Skeletal muscle satellite cell (primary cell): ENCODE measurements around the gene NUDT1. TPM values are rescaled to one million over a fixed set of nuclear protein-coding genes. Genes with fewer than 3 reads are reported as not detected.
A peak's percentile ranks its signal among the peaks of the same experiment; 100 is the strongest.

Experiments used
- H3K27me3 ChIP-seq: 2 replicates; pipeline ENCODE4 v1.7.0; 2013; ENCODE audit warnings: low read length; ENCODE audit not compliant: control insufficient read depth, insufficient read depth
- H3K36me3 ChIP-seq: 2 replicates; pipeline ENCODE4 v1.7.0; 2013; ENCODE audit warnings: mild to moderate bottlenecking, control low read depth, low read length; ENCODE audit not compliant: insufficient read depth
- H3K4me1 ChIP-seq: 2 replicates; pipeline ENCODE4 v1.7.0; 2013; ENCODE audit warnings: low read length; ENCODE audit not compliant: control insufficient read depth, insufficient read depth
- H3K4me2 ChIP-seq: 2 replicates; pipeline ENCODE4 v1.7.0; 2013; ENCODE audit warnings: mild to moderate bottlenecking, low read length
- H3K4me3 ChIP-seq: 2 replicates; pipeline ENCODE4 v1.7.0; 2013; ENCODE audit warnings: low read length
- H3K9ac ChIP-seq: 2 replicates; pipeline ENCODE4 v1.7.0; 2013; ENCODE audit warnings: mild to moderate bottlenecking, low read depth, low read length, moderate library complexity
- H3K9me3 ChIP-seq: replicated peaks from 2 replicates; pipeline ENCODE4 v1.7.0; 2013; ENCODE audit warnings: mild to moderate bottlenecking, control low read depth, low read length
- total RNA-seq: library from RNA; depleted of rRNA; stranded (reverse); fragments of >200 nt; gene quantifications from 2 replicates; pipeline ENCODE4 v1.2.3, GENCODE V29; 2012; rRNA removed

The NUDT1 gene
- 19.0 and 28.6 TPM in 2 replicates for total RNA-seq

- H3K4me2 ChIP-seq, result peak within 1 kb of the TSS; percentile 99
- no peaks in the 10 kb centered on the region for H3K9me3 ChIP-seq
- H3K4me3 ChIP-seq, result peak within 1 kb of the TSS; percentile 99
- peak within 1 kb of the TSS; percentile 93 for H3K9ac ChIP-seq
- no peaks in the 10 kb centered on the region for H3K27me3 ChIP-seq
- peaks cover 16% of the 10 kb centered on the region for H3K4me1 ChIP-seq
- H3K36me3 ChIP-seq, result peaks cover 21% of the 10 kb centered on the region
These were observed at the start of gene NUDT1, which contains the start of gene MRM2 for GRCh38 chr7:2241580-2242540. Gene NUDT1 (plus strand): TSS chr7:2242226. CDS start chr7:2244575, 2,349 bp downstream. Gene MRM2 (minus strand): TSS chr7:2242205. CDS start chr7:2242169, 36 bp downstream.

GRCh38 chr7:2192831-2193534 lies 49.0 kb upstream of the NUDT1 start:
- H3K4me1 ChIP-seq, result no peaks in the 10 kb centered on the region
- H3K4me2 ChIP-seq, result no peak overlapping the region
- H3K36me3 ChIP-seq, result peaks cover 12% of the 10 kb centered on the region
- no peaks in the 10 kb centered on the region for H3K9me3 ChIP-seq
- H3K4me3 ChIP-seq, result no peak overlapping the region
- H3K9ac ChIP-seq, result no peak overlapping the region
- H3K27me3 ChIP-seq, result no peaks in the 10 kb centered on the region

- Histone ChIP-seq H3K4me2 (no peak overlapping the region), H3K27me3 (no peaks in the 10 kb centered on the region), H3K4me1 (no peaks in the 10 kb centered on the region), H3K9ac (no peak overlapping the region), H3K4me3 (no peak overlapping the region), H3K36me3 (peaks cover 12% of the 10 kb centered on the region), H3K9me3 (no peaks in the 10 kb centered on the region)
These were observed 48.3 kb upstream of the NUDT1 start for GRCh38 chr7:2193575-2194305.

- Histone ChIP-seq H3K9me3 (no peaks in the 10 kb centered on the region), H3K4me3 (no peak overlapping the region), H3K27me3 (no peaks in the 10 kb centered on the region), H3K4me1 (no peaks in the 10 kb centered on the region), H3K4me2 (no peak overlapping the region), H3K36me3 (peaks cover 15% of the 10 kb centered on the region), H3K9ac (no peak overlapping the region)
These were observed 46.4 kb upstream of the NUDT1 start for GRCh38 chr7:2195400-2196246.

- H3K9me3 ChIP-seq, result no peaks in the 10 kb centered on the region
- no peak overlapping the region for H3K4me2 ChIP-seq
- H3K4me3 ChIP-seq, result no peak overlapping the region
- H3K4me1 ChIP-seq, result no peaks in the 10 kb centered on the region
- peaks cover 15% of the 10 kb centered on the region for H3K36me3 ChIP-seq
- H3K9ac ChIP-seq, result no peak overlapping the region
- no peaks in the 10 kb centered on the region for H3K27me3 ChIP-seq
These were observed 45.3 kb upstream of the NUDT1 start for GRCh38 chr7:2196381-2197378.

- Histone ChIP-seq H3K9me3 (no peaks in the 10 kb centered on the region), H3K36me3 (peaks cover 15% of the 10 kb centered on the region), H3K27me3 (no peaks in the 10 kb centered on the region), H3K9ac (no peak overlapping the region), H3K4me3 (no peak overlapping the region), H3K4me1 (no peaks in the 10 kb centered on the region), H3K4me2 (no peak overlapping the region)
These were observed 44.4 kb upstream of the NUDT1 start for GRCh38 chr7:2197436-2198155.

GRCh38 chr7:2198206-2198605 lies 43.8 kb upstream of the NUDT1 start:
- Histone ChIP-seq H3K4me1 (no peaks in the 10 kb centered on the region), H3K9me3 (no peaks in the 10 kb centered on the region), H3K4me2 (no peak overlapping the region), H3K27me3 (no peaks in the 10 kb centered on the region), H3K9ac (no peak overlapping the region), H3K4me3 (no peak overlapping the region), H3K36me3 (peaks cover 15% of the 10 kb centered on the region)

- Histone ChIP-seq H3K9ac (no peak overlapping the region), H3K36me3 (peaks cover 15% of the 10 kb centered on the region), H3K9me3 (no peaks in the 10 kb centered on the region), H3K4me2 (no peak overlapping the region), H3K27me3 (no peaks in the 10 kb centered on the region), H3K4me1 (no peaks in the 10 kb centered on the region), H3K4me3 (no peak overlapping the region)
These were observed 43.3 kb upstream of the NUDT1 start for GRCh38 chr7:2198760-2199159.

GRCh38 chr7:2199528-2199927 lies 42.5 kb upstream of the NUDT1 start:
- H3K4me1 ChIP-seq, result no peaks in the 10 kb centered on the region
- H3K9ac ChIP-seq, result no peak overlapping the region
- no peak overlapping the region for H3K4me2 ChIP-seq
- H3K9me3 ChIP-seq, result no peaks in the 10 kb centered on the region
- H3K4me3 ChIP-seq, result no peak overlapping the region
- no peaks in the 10 kb centered on the region for H3K27me3 ChIP-seq
- H3K36me3 ChIP-seq, result peaks cover 15% of the 10 kb centered on the region
